ENCODE results near the gene PPP1R14C.
"Not testable (repeated sequence)": the region's sequence is repeated elsewhere in the genome, so short reads cannot be mapped to it uniquely, and the experiment has no call there.

PPP1R14C gene

DNA sequence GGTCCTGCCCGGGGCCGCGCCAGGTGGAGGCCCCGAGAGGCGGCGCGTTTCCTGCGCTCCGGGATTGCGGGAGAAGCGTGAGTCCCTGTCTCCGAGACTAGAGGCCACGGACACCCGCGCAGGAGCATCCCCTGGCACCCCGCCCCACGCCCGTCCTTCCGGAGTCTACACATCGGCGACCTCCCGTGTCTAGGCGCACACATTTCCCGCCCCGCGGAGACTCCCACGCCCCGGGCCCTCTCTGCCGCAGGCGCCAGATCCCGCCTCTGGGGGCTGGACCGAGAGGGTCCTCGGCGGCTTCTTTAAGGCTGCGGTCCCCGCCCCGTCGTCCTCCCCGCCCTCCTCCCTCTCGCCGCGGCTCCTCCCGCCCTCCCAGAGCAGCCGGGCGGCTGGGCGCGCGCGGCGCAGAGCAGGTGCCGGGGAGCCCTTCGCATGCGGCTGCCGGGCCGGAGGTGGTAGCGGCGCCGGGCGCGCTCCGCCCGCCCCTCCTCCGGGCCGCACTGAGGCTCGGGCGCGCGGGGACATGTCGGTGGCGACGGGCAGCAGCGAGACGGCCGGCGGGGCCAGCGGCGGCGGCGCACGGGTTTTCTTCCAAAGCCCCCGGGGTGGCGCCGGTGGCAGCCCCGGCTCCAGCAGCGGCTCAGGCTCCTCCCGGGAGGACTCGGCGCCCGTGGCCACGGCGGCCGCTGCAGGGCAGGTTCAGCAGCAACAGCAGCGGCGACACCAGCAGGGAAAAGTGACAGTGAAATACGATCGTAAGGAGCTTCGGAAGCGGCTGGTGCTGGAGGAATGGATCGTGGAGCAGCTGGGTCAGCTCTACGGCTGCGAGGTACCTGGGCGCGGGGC, at the start of gene PPP1R14C:
PPP1R14C (plus strand) TSS at position 375 of the 846 bp plus-strand sequence; CDS start at position 524, 149 bp downstream.
- no peak for DNase-seq

DNA sequence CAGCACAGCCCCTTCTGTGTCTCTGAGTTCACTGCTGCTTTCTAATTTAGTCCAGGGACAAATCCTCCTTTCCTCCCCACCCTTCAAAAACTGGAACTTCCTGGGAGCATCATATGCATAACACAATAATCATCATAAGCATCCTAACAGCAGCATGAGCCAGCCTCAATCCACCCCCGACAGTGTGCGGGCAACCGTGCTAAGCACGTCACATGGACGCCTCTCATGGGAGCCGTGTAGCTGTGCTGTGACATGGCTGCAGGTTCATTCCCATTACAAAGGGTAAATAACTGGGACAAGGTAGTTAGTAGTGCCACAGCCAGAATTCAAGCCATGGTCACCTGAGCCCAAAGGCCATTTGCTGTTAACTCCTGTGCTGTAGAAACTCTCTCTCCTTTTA, 49.4 kb upstream of the PPP1R14C start:
- no peak for DNase-seq

DNA sequence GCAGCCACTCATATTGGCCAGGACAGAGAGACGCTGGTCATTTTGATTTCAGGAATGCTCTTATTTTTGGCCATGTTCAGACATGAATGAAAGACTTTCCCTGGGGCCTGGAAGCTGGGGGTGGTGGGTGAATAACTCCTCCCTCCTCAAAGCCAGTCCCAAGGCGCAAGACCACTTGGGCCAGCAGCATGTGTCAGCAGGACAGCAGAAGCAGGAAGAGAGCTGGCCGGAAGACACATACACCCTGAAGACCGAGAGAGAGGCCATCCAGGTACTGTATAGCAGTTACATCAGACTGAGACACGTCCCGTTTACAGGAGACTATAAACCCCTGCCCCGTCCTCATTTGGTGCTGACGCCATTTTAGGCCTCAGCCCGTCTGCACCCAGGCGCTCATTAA, 44.7 kb upstream of the PPP1R14C start:
- DNase-seq: no peak

- DNase-seq: no peak
These were observed 43.3 kb upstream of the PPP1R14C start for GRCh38 chr6:150099546-150099945.

DNA sequence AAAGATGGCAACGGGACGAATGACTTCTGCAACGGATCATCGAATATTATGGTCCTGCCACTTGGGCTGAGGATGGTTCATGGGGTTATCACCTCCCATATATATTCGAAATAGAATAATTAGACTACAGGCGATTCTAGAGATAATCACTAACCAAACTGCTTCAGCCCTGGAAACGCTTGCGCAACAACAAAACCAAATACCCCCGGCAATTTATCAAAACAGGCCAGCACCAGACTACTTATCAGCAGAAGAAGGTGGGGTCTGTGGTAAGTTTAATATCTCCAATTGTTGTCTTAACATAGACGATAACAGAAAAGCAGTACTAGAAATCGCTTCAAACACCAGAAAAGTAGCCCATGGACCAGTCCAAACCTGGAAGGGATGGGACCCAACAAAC, 42.9 kb upstream of the PPP1R14C start:
- no peak for DNase-seq

- DNase-seq: no peak
These were observed 42.1 kb upstream of the PPP1R14C start for GRCh38 chr6:150100745-150101144.

DNA sequence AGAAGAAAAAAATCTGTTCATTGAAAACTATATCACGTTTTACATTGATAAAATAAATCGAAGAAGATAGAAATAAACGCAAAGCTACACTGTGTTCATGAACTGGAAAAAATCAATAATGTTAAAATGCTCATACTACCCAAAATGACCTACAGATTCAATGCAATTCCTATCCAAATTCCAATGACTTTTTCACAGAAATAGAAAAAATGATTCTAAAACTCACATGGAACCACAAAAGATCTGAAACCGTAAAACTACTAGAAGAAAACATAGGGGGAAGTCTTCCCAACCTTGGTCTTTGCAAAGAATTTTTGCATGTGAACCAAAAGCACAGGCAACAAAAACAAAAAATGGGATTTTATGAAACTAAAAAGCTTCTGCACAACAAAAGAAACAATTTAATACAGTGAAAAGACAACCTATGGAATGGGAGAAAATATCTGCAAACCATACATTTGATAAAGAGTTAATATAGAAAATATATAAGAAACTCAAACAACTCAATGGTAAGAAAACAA, 40.0 kb upstream of the PPP1R14C start:
- no peak for DNase-seq

DNA sequence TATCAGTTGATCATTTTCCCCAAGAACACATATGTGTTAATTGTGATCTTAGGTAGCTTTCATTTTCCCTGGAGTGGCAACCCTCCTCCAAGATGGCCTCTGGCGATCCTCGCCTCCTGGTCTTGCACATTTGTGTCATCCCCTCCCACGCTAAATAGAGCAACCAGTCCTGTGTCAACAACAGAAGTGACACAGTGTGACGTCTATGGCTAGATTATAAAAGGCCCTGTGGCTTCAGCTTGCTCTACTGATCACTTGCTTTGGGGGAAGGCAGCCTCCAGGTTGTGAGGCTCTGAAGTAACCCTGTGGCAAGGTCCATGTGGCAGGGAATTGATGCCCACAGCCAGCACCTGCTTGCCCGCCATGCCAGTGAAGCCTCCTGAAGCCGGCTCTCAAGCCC, 30.6 kb upstream of the PPP1R14C start:
- DNase-seq: no peak

- no peak for DNase-seq
These were observed 27.1 kb upstream of the PPP1R14C start for GRCh38 chr6:150115769-150116168.

- no peak for DNase-seq
These were observed 26.5 kb upstream of the PPP1R14C start for GRCh38 chr6:150116200-150116800.

GRCh38 chr6:150118203-150118602, 24.6 kb upstream of the PPP1R14C start:
- no peak for DNase-seq

GRCh38 chr6:150118627-150119026, 24.2 kb upstream of the PPP1R14C start:
- DNase-seq: no peak

GRCh38 chr6:150119173-150119572, 23.7 kb upstream of the PPP1R14C start:
- DNase-seq: no peak

DNA sequence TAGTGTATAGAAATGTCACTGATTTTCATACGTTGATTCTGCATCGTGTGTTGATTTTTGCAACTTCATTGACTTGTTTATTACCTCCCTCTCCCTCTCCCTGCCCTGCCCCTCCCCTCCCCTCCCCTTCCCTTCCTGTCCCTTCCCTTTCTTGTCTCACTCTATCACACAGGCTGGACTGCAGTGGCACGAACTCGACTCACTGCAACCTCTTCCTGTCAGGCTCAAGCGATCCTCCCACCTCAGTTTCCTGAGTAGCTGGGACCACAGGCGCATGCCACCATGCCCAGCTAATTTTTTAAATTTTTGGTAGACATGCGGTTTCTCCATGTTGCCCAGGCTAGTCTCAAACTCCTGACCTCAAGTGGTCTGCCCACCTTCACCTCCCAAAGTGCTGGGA, 19.2 kb upstream of the PPP1R14C start:
- no peak for DNase-seq

GRCh38 chr6:150124235-150124634, 18.6 kb upstream of the PPP1R14C start:
- DNase-seq: no peak

- DNase-seq: no peak
These were observed 16.1 kb upstream of the PPP1R14C start for GRCh38 chr6:150126641-150127291.

- no peak for DNase-seq
These were observed 14.4 kb upstream of the PPP1R14C start for GRCh38 chr6:150128425-150128824.

DNA sequence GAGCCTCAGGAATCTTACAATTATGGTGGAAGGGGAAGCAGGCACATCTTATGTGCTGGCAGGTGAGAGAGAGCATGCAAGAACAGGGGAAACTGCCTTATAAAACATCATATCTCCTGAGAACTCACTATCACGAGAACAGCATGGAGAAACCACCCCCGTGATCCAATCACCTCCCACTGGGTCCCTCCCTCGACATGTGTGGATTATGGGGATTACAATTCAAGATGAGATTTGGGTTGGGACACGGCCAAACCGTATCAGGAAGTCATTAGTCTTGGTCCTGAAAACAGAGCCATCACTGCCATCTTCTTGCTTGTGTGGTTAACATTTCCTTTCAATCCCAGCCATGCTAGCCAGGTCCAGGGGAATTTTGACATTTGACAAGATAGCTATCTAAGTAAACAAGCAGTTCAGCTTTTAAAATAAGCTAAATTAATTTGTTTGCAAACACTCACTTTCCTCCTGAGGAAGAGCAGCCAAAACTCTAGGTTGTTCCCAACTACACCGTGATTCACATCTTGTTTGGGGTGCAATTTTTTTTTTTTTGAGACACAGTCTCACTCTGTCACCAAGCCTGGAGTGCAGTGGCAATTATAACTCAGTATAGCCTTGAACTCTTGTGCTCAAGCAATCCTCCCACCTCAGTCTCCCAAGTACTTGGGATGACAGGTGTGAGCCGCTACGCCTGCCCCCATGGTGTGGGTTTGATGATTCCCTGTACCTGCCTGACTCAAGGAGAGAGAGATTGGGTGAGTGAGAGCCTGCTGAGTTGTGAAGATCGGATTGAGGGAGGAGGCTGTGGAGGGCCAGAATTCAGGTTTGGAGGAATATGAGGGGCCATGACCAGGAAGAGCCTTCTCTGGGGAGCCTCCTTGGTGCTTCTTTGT, 13.0 kb upstream of the PPP1R14C start:
- no peak for DNase-seq

DNA sequence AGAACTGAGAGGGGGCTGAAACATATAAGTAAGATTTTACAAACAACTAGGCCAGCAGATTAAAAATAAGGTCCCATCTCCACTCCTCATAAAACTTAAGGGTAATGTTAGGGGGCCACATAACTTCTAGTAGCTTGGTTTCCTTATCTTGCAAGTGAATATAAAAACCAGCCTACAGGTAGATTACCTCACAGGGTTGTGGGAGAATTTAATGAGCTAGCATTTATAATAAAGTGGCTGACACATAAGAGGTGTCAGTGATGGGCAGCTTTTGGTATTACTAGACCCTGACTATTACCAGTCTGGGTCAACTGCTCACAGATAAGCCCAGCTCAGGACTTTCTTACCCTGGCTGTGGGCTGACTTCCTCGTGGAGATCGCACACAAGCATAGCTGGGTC, 9.2 kb upstream of the PPP1R14C start:
- no peak for DNase-seq

DNA sequence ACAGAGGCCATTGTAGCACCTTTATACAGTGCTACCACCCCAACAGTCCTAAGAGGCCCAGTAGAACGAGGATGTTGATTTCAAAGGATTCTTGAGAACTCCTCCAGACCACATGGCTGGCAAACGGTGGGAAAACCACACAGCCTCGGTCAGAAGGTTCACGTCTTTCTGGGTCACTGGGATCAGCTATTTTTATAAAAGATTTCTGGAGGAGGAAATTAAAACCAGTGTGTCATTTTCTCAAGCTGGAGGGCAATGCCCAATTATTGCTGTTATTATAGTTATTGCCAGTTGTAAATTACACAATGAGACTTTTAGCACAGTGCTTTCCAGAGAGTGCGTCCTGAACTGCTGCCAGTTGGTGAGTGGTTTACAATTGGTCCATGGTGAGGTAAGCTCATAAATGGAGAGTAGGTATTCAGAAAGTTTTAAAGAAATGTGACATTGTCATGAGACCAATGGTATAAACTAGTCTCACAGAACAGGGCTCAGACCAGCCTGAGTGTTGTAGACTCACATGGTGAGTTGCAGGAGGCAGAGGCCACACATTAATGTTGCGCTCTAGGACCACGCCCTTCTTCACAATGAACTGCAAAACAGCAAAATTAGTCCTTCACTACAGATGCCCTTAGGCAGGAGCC, 8.4 kb upstream of the PPP1R14C start:
- DNase-seq: no peak

GRCh38 chr6:150137711-150138110, 5.1 kb upstream of the PPP1R14C start:
- DNase-seq: not testable (repeated sequence)

DNA sequence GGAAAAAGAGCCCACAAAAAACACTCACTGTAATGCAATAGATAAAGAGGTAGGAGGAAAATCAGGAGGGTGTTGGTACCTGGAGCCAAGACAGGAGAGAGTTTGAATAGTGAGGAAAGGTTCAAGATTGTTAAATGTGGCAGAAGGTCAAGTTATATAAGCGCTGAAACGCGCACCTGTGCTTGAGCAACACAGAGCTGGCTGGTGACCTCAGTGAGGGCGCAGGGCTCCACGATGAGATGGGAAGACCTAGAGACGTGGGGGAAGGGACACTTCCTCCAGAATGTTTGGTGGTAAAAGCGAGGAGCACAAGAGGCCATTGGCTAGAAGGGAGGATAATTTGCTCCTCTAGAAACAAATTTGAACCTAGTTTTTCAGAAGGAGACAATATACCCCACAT, 4.2 kb upstream of the PPP1R14C start:
- no peak for DNase-seq

All from activated CD4-positive, alpha-beta T cell treated with anti-CD3 and anti-CD28 coated beads for 1 hour (primary cell).